HG02852 (cell line): ENCODE measurements around the gene VAT1.
"Not testable (repeated sequence)": the region's sequence is repeated elsewhere in the genome, so short reads cannot be mapped to it uniquely, and the experiment has no call there.

Source experiments
- ATAC-seq: cut with Tn5 transposase; IDR thresholded peaks from one replicate; pipeline ENCODE4 v1.9.1; 2021; ENCODE audit warnings: mild to moderate bottlenecking, moderate library complexity; ENCODE audit not compliant: unreplicated experiment

Gene VAT1

GRCh38 chr17:42975701-42976100 lies 46.5 kb downstream of the VAT1 start:
- ATAC-seq: not testable (repeated sequence)

DNA sequence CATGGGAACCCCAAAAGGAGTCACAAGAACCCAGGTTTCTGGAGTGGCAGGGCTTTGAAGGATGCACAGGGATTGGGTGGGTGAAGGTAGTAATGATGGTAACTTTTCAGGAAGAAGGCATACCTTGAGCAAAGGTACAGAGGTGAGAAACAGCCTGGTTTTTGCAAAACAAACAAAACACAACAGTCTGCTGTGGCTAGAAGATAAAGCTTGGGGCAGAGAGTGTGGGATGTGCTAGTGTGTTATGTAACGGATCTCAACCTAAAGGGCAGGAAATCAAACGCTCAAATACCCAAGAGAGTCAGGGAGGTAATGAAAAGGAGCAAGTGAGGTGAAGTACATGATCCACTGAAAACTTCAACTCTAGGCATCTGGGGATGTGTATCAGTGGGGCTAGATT lies 46.9 kb downstream of the VAT1 start:
- no peak for ATAC-seq

DNA sequence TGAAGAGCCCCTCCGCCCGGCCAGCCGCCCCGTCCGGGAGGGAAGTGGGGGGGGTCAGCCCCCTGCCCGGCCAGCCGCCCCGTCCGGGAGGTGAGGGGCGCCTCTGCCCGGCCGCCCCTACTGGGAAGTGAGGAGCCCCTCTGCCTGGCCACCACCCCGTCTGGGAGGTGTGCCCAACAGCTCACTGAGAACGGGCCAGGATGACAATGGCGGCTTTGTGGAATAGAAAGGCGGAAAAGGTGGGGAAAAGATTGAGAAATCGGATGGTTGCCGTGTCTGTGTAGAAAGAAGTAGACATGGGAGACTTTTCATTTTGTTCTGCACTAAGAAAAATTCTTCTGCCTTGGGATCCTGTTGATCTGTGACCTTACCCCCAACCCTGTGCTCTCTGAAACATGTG lies 48.9 kb downstream of the VAT1 start:
- not testable (repeated sequence) for ATAC-seq

- ATAC-seq: no peak
Observed at GRCh38 chr17:42971589-42971988, 50.6 kb downstream of the VAT1 start.

DNA sequence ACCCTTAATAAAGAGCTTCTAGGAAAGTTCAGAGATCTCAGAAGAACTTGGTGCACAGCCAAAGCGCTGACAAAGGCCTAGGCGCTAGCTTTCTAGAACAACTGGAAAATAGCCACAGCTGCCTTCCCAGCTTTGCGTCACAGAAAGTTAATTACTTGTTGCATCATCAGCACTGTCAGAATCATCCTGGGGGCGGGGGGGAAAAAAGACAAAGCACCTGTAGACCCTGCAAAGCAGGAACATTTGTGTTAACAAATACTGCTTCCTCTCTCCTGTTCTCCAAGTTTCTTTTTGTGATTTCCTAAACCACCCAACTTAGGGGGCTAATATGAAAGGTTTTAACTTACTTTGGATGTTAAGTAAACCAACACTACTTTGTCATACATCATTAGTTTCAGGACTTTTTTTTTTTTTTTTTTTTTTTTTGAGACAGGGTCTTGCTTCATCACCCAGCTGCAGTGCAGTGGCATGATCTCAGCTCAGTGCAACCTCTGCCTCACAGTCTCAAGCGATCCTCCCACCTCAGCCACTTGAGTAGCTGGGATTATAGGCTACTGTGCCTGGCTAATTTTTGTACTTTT lies 53.1 kb downstream of the VAT1 start:
- ATAC-seq: no peak

GRCh38 chr17:42967925-42968324 lies 54.3 kb downstream of the VAT1 start:
- ATAC-seq: no peak
